Thoracic aorta endothelial cell (primary cell): ENCODE measurements around the gene PCDH18. TPM values are rescaled to one million over a fixed set of nuclear protein-coding genes. Genes with fewer than 3 reads are reported as not detected.

Experiments used
- total RNA-seq: library from RNA; depleted of rRNA; stranded (reverse); fragments of >200 nt; gene quantifications from 2 replicates; pipeline ENCODE4 v1.2.3, GENCODE V29; 2012

The PCDH18 gene, protein sequence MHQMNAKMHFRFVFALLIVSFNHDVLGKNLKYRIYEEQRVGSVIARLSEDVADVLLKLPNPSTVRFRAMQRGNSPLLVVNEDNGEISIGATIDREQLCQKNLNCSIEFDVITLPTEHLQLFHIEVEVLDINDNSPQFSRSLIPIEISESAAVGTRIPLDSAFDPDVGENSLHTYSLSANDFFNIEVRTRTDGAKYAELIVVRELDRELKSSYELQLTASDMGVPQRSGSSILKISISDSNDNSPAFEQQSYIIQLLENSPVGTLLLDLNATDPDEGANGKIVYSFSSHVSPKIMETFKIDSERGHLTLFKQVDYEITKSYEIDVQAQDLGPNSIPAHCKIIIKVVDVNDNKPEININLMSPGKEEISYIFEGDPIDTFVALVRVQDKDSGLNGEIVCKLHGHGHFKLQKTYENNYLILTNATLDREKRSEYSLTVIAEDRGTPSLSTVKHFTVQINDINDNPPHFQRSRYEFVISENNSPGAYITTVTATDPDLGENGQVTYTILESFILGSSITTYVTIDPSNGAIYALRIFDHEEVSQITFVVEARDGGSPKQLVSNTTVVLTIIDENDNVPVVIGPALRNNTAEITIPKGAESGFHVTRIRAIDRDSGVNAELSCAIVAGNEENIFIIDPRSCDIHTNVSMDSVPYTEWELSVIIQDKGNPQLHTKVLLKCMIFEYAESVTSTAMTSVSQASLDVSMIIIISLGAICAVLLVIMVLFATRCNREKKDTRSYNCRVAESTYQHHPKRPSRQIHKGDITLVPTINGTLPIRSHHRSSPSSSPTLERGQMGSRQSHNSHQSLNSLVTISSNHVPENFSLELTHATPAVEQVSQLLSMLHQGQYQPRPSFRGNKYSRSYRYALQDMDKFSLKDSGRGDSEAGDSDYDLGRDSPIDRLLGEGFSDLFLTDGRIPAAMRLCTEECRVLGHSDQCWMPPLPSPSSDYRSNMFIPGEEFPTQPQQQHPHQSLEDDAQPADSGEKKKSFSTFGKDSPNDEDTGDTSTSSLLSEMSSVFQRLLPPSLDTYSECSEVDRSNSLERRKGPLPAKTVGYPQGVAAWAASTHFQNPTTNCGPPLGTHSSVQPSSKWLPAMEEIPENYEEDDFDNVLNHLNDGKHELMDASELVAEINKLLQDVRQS
- 0.27 and 0.93 TPM in 2 replicates for total RNA-seq

DNA sequence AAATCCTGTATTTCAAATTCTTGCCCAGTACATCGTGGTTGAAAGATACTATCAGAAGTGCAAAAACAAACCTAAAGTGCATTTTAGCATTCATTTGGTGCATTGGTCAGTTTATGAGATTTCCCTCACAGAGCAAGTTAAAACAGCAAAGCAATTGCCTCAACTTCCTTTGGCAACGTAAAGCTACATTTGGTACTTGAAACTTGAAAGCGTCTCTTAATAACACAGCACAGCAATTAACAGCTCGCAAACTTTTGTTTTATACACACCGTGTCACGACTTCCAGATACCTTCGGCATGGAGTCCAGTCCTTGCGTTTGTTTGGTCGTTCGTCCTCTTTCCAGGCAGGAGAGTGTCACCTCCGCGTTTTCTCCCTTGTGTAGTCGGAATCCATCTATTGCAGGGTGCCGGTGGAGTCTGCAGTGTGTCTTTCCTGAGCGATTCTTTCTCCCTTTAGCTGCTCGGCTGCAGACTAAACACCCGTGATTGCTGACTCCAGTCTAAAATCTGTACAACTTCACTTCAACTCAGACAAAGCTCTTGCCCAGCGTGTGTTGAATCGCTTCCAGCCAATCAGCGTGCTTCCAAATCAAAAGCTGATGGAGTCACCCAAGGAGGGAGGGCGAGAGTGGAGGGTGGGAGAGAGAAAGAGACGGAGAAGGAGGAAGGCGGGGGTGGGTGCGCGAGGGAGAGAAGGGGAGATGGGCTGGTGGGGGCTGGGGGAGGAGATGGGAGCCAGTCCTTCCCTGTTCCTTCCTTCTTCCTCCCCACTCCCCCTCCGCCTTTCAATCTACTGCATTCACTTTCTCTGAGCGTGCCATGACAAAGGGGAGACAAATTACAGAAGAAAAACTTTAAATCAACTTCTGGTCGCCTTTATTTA, at the start of gene PCDH18:
Gene PCDH18, minus strand, starts transcription at position 509 of the 883 bp plus-strand sequence. Its CDS starts 406 bp downstream, at position 103.

